ENCODE data around the gene DOC2A. TPM values are rescaled to one million over a fixed set of nuclear protein-coding genes. Genes with fewer than 3 reads are reported as not detected.

DOC2A gene
- total and polyA plus RNA-seq, 9 of the 15 experiments (the other 6 are each of a cell fraction or from before 2014, with no cell fraction given), result 0.03 to 0.38 (median 0.28) TPM; not detected in 1

GRCh38 chr16:30000735-30001631 is 9.8 kb downstream of the DOC2A start:
- no peak overlapping the region for H3K27ac ChIP-seq (ENCODE audit: extremely low read depth, low read depth, low read length)
- H4K20me1 ChIP-seq (replicated peaks; ENCODE audit: control insufficient read depth, insufficient read depth, low read length), result 0 out of 2 replicates have a peak, but pooled peaks cover 5% of the 10 kb centered on the region
- peaks cover 12% of the 10 kb centered on the region for H3K79me2 ChIP-seq (ENCODE audit: control insufficient read depth, insufficient read depth, low read length)
- intact Hi-C loops (cut with micrococcal nuclease) (no loop called here), in situ Hi-C loops (cut with MboI) (no loop called here)
- H3K4me2 ChIP-seq (ENCODE audit: insufficient read depth, low read length), result no peak overlapping the region
- no peak for DNase-seq (ENCODE audit: extremely low read depth in 1 of 4, low spot score in 3 of 4)
- no peaks in the 10 kb centered on the region for H3K27me3 ChIP-seq (ENCODE audit: control insufficient read depth in 2 of 2, insufficient read depth in 2 of 2, low read length in 2 of 2)
- POLR2A ChIA-PET, result no interaction called here
- WGBS (ENCODE audit: insufficient coverage, low coverage, missing lambda C conversion rate), result 88% methylated on average over 21 of the region's 33 CpGs
- no TSS peak for BruUV-seq (replicated peaks)
- H3K36me3 ChIP-seq (ENCODE audit: control insufficient read depth, insufficient read depth, low read length), result peaks cover 31% of the 10 kb centered on the region; the same call in 2 of the 3 replicates
- CTCF ChIA-PET (ENCODE audit: low intra/inter-chr PET ratio), result no interaction called here
- no peak overlapping the region for H2AFZ ChIP-seq (ENCODE audit: low read depth, low read length)
- H3K9me1 ChIP-seq (ENCODE audit: control insufficient read depth, insufficient read depth, low read length), result no peaks in the 10 kb centered on the region
- H3K4me3 ChIP-seq, result no peak overlapping the region
- no peak for FAIRE-seq
- H3K9ac ChIP-seq (ENCODE audit: insufficient read depth in 1 of 2, low read depth in 2 of 2, low read length in 2 of 2), result no peak overlapping the region; a peak in 1 of 4 replicates
- ATAC-seq, result no peak
- H3K4me1 ChIP-seq (replicated peaks in 1 of 2; ENCODE audit: control insufficient read depth in 2 of 2, insufficient read depth in 2 of 2, low read length in 2 of 2), result peaks cover 7 to 52% of the 10 kb centered on the region in 2 experiments; a peak in 4 of 5 replicates
- no peaks in the 10 kb centered on the region for H3K9me3 ChIP-seq (replicated peaks; ENCODE audit: control insufficient read depth, insufficient read depth, low read depth, low read length)
- TF ChIP-seq RBM34 (IDR thresholded peaks at IDR 0.05; ENCODE audit: borderline replicate concordance, insufficient read depth, low read length) (no peak), POLR2G (IDR thresholded peaks at IDR 0.05; ENCODE audit: low read depth, low read length) (peak; percentile 28), ZNF274 (IDR thresholded peaks at IDR 0.05; ENCODE audit: borderline replicate concordance, low read depth, low read length) (no peak), HNRNPUL1 (IDR thresholded peaks at IDR 0.05; ENCODE audit: low read length) (no peak), KAT2B (IDR thresholded peaks at IDR 0.05; ENCODE audit: low read depth, low read length) (no peak), MTA3 (IDR thresholded peaks at IDR 0.05; ENCODE audit: borderline replicate concordance) (no peak), LARP7 (IDR thresholded peaks at IDR 0.05) (no peak), U2AF1 (optimal IDR thresholded peaks at IDR 0.05; ENCODE audit: low read depth, low read length) (no peak), POLR3A (IDR thresholded peaks at IDR 0.05; ENCODE audit: borderline replicate concordance, extremely low read depth, insufficient read depth, insufficient read length) (no peak), ZKSCAN3 (CRISPR knock-in tag; IDR thresholded peaks at IDR 0.05) (no peak), BRF1 (IDR thresholded peaks at IDR 0.05; ENCODE audit: borderline replicate concordance, extremely low read depth, insufficient read length) (no peak), ZNF561 (CRISPR knock-in tag; conservative IDR thresholded peaks at IDR 0.05) (no peak), ETV6 (IDR thresholded peaks at IDR 0.05; ENCODE audit: borderline replicate concordance in 1 of 2, low read depth in 2 of 2, low read length in 1 of 2) (no peak), ETV6 (CRISPR knock-in tag; IDR thresholded peaks at IDR 0.05; ENCODE audit: borderline replicate concordance) (no peak)
- TF ChIP-seq, protein P1, sequence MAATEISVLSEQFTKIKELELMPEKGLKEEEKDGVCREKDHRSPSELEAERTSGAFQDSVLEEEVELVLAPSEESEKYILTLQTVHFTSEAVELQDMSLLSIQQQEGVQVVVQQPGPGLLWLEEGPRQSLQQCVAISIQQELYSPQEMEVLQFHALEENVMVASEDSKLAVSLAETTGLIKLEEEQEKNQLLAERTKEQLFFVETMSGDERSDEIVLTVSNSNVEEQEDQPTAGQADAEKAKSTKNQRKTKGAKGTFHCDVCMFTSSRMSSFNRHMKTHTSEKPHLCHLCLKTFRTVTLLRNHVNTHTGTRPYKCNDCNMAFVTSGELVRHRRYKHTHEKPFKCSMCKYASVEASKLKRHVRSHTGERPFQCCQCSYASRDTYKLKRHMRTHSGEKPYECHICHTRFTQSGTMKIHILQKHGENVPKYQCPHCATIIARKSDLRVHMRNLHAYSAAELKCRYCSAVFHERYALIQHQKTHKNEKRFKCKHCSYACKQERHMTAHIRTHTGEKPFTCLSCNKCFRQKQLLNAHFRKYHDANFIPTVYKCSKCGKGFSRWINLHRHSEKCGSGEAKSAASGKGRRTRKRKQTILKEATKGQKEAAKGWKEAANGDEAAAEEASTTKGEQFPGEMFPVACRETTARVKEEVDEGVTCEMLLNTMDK (IDR thresholded peaks at IDR 0.05; ENCODE audit: borderline replicate concordance, insufficient read depth, low read depth, low read length, poor library complexity, severe bottlenecking), result peak; percentile 46
- TF ChIP-seq, protein P2, sequence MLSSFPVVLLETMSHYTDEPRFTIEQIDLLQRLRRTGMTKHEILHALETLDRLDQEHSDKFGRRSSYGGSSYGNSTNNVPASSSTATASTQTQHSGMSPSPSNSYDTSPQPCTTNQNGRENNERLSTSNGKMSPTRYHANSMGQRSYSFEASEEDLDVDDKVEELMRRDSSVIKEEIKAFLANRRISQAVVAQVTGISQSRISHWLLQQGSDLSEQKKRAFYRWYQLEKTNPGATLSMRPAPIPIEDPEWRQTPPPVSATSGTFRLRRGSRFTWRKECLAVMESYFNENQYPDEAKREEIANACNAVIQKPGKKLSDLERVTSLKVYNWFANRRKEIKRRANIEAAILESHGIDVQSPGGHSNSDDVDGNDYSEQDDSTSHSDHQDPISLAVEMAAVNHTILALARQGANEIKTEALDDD (IDR thresholded peaks at IDR 0.05), result no peak
